SK-N-SH (cell line): ENCODE measurements around the gene CIAO3. TPM values are rescaled to one million over a fixed set of nuclear protein-coding genes. Genes with fewer than 3 reads are reported as not detected.

Experiments used
- CTCF ChIA-PET: fragments of 300-600, 350-600 bp; formaldehyde crosslinking; extraction: SDS; loops from one replicate; lab custom pipeline; 2021; lab: Yijun Ruan, JAX
- POLR2A ChIA-PET: fragments of 350-600 bp; sonication (Branson Sonifier 250); formaldehyde crosslinking; extraction: SDS; loops from one replicate; lab custom pipeline; 2020; ENCODE audit warnings: antibody characterized with exemption, inconsistent platforms; lab: Yijun Ruan, JAX
- DNase-seq: peaks from one replicate; pipeline ENCODE4 v3.0.0; 2012
- H2AFZ ChIP-seq: fragments of 200-600 bp; sonication (generic); 2 replicates; pipeline ENCODE4 v1.8.1; 2016; ENCODE audit warnings: antibody characterized with exemption, mild to moderate bottlenecking, low read depth
- H3F3A ChIP-seq: fragments of 200-600 bp; sonication (generic); replicated peaks from 2 replicates; pipeline ENCODE3; 2016; ENCODE audit warnings: antibody characterized with exemption, mild to moderate bottlenecking; ENCODE audit not compliant: insufficient read depth
- H3K27ac ChIP-seq, 2 experiments: fragments of 200-500 bp in 1 of 2; fragments of 200-600 bp in 1 of 2; sonication (Bioruptor generic) in 1 of 2; sonication (generic), shearing (Covaris generic) in 1 of 2; 2 replicates each; pipeline versions ENCODE4 v1.5.1 to v1.6.1; 2014 to 2016; ENCODE audit warnings: low read depth in 2 of 2, inconsistent platforms in 1 of 2, low read length in 1 of 2, mild to moderate bottlenecking in 1 of 2, mixed read lengths in 1 of 2
- H3K27me3 ChIP-seq: fragments of 200-600 bp; sonication (generic), shearing (Covaris generic); 2 replicates; pipeline ENCODE4 v1.6.1; 2016; ENCODE audit warnings: mixed run types; ENCODE audit not compliant: insufficient read depth
- H3K36me3 ChIP-seq, 2 experiments: fragments of 200-500 bp in 1 of 2; fragments of 200-600 bp in 1 of 2; sonication (Bioruptor generic) in 1 of 2; sonication (generic) in 1 of 2; replicated peaks in 1 of 2; 2 replicates each; pipeline versions ENCODE3 to v1.5.1; 2014 to 2016; ENCODE audit warnings: low read length in 1 of 2, mild to moderate bottlenecking in 1 of 2; ENCODE audit not compliant: insufficient read depth in 2 of 2, control insufficient read depth in 1 of 2
- H3K4me1 ChIP-seq, 2 experiments: fragments of 200-500 bp in 1 of 2; fragments of 200-600 bp in 1 of 2; sonication (Bioruptor generic) in 1 of 2; sonication (generic), shearing (Covaris generic) in 1 of 2; 2 replicates each; pipeline versions ENCODE4 v1.5.1 to v1.6.1; 2014 to 2016; ENCODE audit warnings: low read depth in 1 of 2, low read length in 1 of 2, mixed run types in 1 of 2; ENCODE audit not compliant: insufficient read depth in 2 of 2, control insufficient read depth in 1 of 2
- H3K4me2 ChIP-seq: fragments of 200-600 bp; sonication (generic), shearing (Covaris generic); 2 replicates; pipeline ENCODE4 v1.6.1; 2017; ENCODE audit warnings: mixed run types
- H3K4me3 ChIP-seq, 2 experiments: fragments of 200-500 bp in 1 of 2; fragments of 200-600 bp in 1 of 2; sonication (Bioruptor generic) in 1 of 2; sonication (generic), shearing (Covaris generic) in 1 of 2; 2 replicates each; pipeline versions ENCODE4 v1.5.1 to v1.8.1; 2014 to 2016; ENCODE audit warnings: low read depth in 2 of 2, inconsistent platforms in 1 of 2, low read length in 1 of 2, mild to moderate bottlenecking in 1 of 2, mixed read lengths in 1 of 2, moderate library complexity in 1 of 2
- H3K79me2 ChIP-seq: fragments of 200-600 bp; sonication (generic); 2 replicates; pipeline ENCODE4 v1.8.1; 2017; ENCODE audit warnings: mild to moderate bottlenecking; ENCODE audit not compliant: insufficient read depth
- H3K9ac ChIP-seq: fragments of 200-600 bp; sonication (generic); 2 replicates; pipeline ENCODE4 v1.6.1; 2017; ENCODE audit warnings: mixed run types
- H3K9me2 ChIP-seq: fragments of 200-600 bp; sonication (generic); 2 replicates; pipeline ENCODE4 v1.6.1; 2017; ENCODE audit warnings: mixed run types
- H3K9me3 ChIP-seq: fragments of 200-600 bp; sonication (generic); 2 replicates; pipeline ENCODE4 v1.6.1; 2017; ENCODE audit warnings: mixed run types, mild to moderate bottlenecking, moderate library complexity
- H4K20me1 ChIP-seq: fragments of 200-600 bp; sonication (generic); 2 replicates; pipeline ENCODE4 v1.6.1; 2017; ENCODE audit warnings: mild to moderate bottlenecking, mixed run types; ENCODE audit not compliant: insufficient read depth
- CTCF ChIP-seq: fragments of 200-600 bp; sonication (generic); IDR thresholded peaks from 2 replicates; pipeline ENCODE4 v1.6.1; 2017; ENCODE audit warnings: antibody characterized with exemption, mild to moderate bottlenecking, moderate library complexity
- ELF1 ChIP-seq: IDR thresholded peaks from 2 replicates; pipeline ENCODE4 v1.4.0; 2012
- FOSL2 ChIP-seq: IDR thresholded peaks from 2 replicates; pipeline ENCODE4 v1.4.0; 2012; ENCODE audit warnings: low read depth, mild to moderate bottlenecking, moderate library complexity, borderline replicate concordance
- IRF3 ChIP-seq: fragments of 150-350 bp; IDR thresholded peaks from 2 replicates; pipeline ENCODE4 v1.6.1; 2016; ENCODE audit warnings: mild to moderate bottlenecking, low read depth, low read length
- JUND ChIP-seq: IDR thresholded peaks from 2 replicates; pipeline ENCODE4 v1.4.0; 2012
- MXI1 ChIP-seq: IDR thresholded peaks from 2 replicates; pipeline ENCODE4 v1.6.1; 2012; ENCODE audit warnings: mild to moderate bottlenecking, low read depth, low read length, improper control_type of control experiment
- PBX3 ChIP-seq: IDR thresholded peaks from 2 replicates; pipeline ENCODE4; 2012
- POLR2AphosphoS5 ChIP-seq: IDR thresholded peaks from 2 replicates; pipeline ENCODE4 v1.6.1; 2012; ENCODE audit warnings: low read depth, low read length
- RAD21 ChIP-seq: IDR thresholded peaks from 2 replicates; pipeline ENCODE4 v1.6.1; 2012; ENCODE audit warnings: mild to moderate bottlenecking, low read length
- RFX5 ChIP-seq: IDR thresholded peaks from 2 replicates; pipeline ENCODE4 v1.6.1; 2012; ENCODE audit warnings: mild to moderate bottlenecking, improper control_type of control experiment, low read length
- RXRA ChIP-seq: IDR thresholded peaks from 2 replicates; pipeline ENCODE4 v1.4.0; 2012; ENCODE audit warnings: low read depth, mild to moderate bottlenecking, borderline replicate concordance
- SIN3A ChIP-seq: IDR thresholded peaks from 2 replicates; pipeline ENCODE4 v1.6.1; 2012; ENCODE audit warnings: low read depth, mild to moderate bottlenecking, low read length, moderate library complexity, borderline replicate concordance
- TAF1 ChIP-seq: IDR thresholded peaks from 2 replicates; pipeline ENCODE4 v1.6.1; 2012; ENCODE audit warnings: low read depth, mild to moderate bottlenecking, low read length, moderate library complexity, borderline replicate concordance
- TCF12 ChIP-seq: IDR thresholded peaks from 2 replicates; pipeline ENCODE4 v1.4.0; 2012
- USF1 ChIP-seq: IDR thresholded peaks from 2 replicates; pipeline ENCODE4 v1.4.0; 2012; ENCODE audit warnings: low read depth, borderline replicate concordance
- USF2 ChIP-seq: fragments of 150-350 bp; IDR thresholded peaks from 2 replicates; pipeline ENCODE4 v1.6.1; 2017; ENCODE audit warnings: antibody characterized with exemption, low read length, low read depth, borderline replicate concordance
- YY1 ChIP-seq: IDR thresholded peaks from 2 replicates; pipeline ENCODE4 v1.4.0; 2012; ENCODE audit warnings: low read depth, mild to moderate bottlenecking
- WGBS: methylation state at CpG from one replicate; pipeline ENCODE4 v1.1.6; 2017; ENCODE audit warnings: low lambda C conversion rate; 5-methylcytosine and 5-hydroxymethylcytosine counted together
- polyA plus RNA-seq, 3 experiments: library from polyadenylated mRNA; depleted of rRNA; stranded (reverse); fragments of >200 nt; gene quantifications; 2 replicates each; pipeline ENCODE4 v1.2.3, GENCODE V29; 2012

CIAO3 gene
- polyA plus RNA-seq, 1 of the 3 experiments (the other 2 are of a cell fraction) = 14.4 TPM

- WGBS = 95% methylated on average over 16 of the region's 32 CpGs
- no peaks in the 10 kb centered on the region for H3K9me2 ChIP-seq
- ChIA-PET POLR2A (interaction anchor here (1.4 to 2.6 kb wide), 2 partner anchors 8 to 65 kb away, joined by 3 to 13 read pairs; partner anchors contain the start of gene CCDC78), CTCF (interaction anchor here (1.8 to 22.4 kb wide), 5 partner anchors 11 to 67 kb away, joined by 7 to 358 read pairs (median 29); partner anchors contain the start of genes ANTKMT, CCDC78, CHTF18 and CIAO3)
- H3K4me3 ChIP-seq = no peak overlapping the region
- H3K79me2 ChIP-seq = peaks cover 2% of the 10 kb centered on the region; the same call in 1 of the 2 replicates
- peaks cover 20% of the 10 kb centered on the region; the same call in 1 of the 2 replicates for H4K20me1 ChIP-seq
- H3K4me1 ChIP-seq = peaks cover 12 to 52% of the 10 kb centered on the region in 2 experiments; a peak in 3 of 4 replicates
- no peaks in the 10 kb centered on the region for H3K9me3 ChIP-seq
- peaks cover 21% of the 10 kb centered on the region for H3F3A ChIP-seq
- no peak for DNase-seq
- no peak overlapping the region for H3K9ac ChIP-seq
- peaks cover 0 to 4% of the 10 kb centered on the region in 2 experiments for H3K36me3 ChIP-seq
- H2AFZ ChIP-seq = no peak overlapping the region
- no peaks in the 10 kb centered on the region for H3K27me3 ChIP-seq
- H3K27ac ChIP-seq = no peak overlapping the region; a peak in 1 of 4 replicates
- TF ChIP-seq IRF3 (no peak), TAF1 (no peak), FOSL2 (no peak), SIN3A (no peak), PBX3 (no peak), JUND (no peak), RXRA (no peak), TCF12 (no peak), POLR2AphosphoS5 (no peak), RAD21 (no peak), USF2 (no peak), ELF1 (no peak), USF1 (no peak), RFX5 (no peak), YY1 (no peak), MXI1 (no peak), CTCF (no peak)
- H3K4me2 ChIP-seq = no peak overlapping the region
Observed at GRCh38 chr16:717450-718245, 23.1 kb downstream of the CIAO3 start.
